Left lung (tissue), 10 donors: ENCODE measurements around the gene SEL1L3. TPM values are rescaled to one million over a fixed set of nuclear protein-coding genes. Genes with fewer than 3 reads are reported as not detected.

ENCODE experiments used
- ATAC-seq: fragments of 200-7000 bp; cut with Tn5 transposase; one replicate; pipeline ENCODE4 v1.9.1; 2020; ENCODE audit warnings: moderate library complexity
- DNase-seq, 4 donors: peaks; one replicate each; pipeline ENCODE4 v3.0.0-alpha.2; 2013 to 2020
- H3K27ac ChIP-seq, 2 donors: fragments of 200-600 bp; sonication (generic) in 1 of 2; one replicate each; pipeline versions ENCODE4 v1.5.0 to v1.8.0; 2020 to 2021
- H3K27me3 ChIP-seq, 2 donors: fragments of 200-600 bp; sonication (generic) in 1 of 2; one replicate each; pipeline versions ENCODE4 v1.5.0 to v1.8.0; 2020 to 2021
- H3K36me3 ChIP-seq, 2 donors: fragments of 200-600 bp; sonication (generic) in 1 of 2; one replicate each; pipeline versions ENCODE4 v1.5.0 to v1.8.0; 2020 to 2021
- H3K4me1 ChIP-seq, 2 donors: fragments of 200-600 bp; one replicate each; pipeline ENCODE4 v1.8.0; 2021
- H3K4me3 ChIP-seq, 2 donors: fragments of 200-600 bp; sonication (generic) in 1 of 2; one replicate each; pipeline versions ENCODE4 v1.5.0 to v1.8.0; 2020 to 2021; ENCODE audit warnings: mild to moderate bottlenecking in 1 of 2
- H3K9me3 ChIP-seq, 2 donors: fragments of 200-600 bp; sonication (generic) in 1 of 2; one replicate each; pipeline versions ENCODE4 v1.5.0 to v1.8.0; 2020 to 2021
- CTCF ChIP-seq, 2 donors: fragments of 200-600 bp; sonication (generic) in 1 of 2; IDR thresholded peaks; one replicate each; pipeline versions ENCODE4 v1.5.0 to v1.8.0; 2021; ENCODE audit warnings: antibody characterized with exemption in 2 of 2
- intact Hi-C, 2 donors: fragments of 100-400 bp; cut with DNase I; formaldehyde crosslinking; loops; one replicate each; pipeline versions ENCODE4 v1.11.2 to v1.14.2; 2022
- polyA plus RNA-seq, 6 donors: library from polyadenylated mRNA; unstranded; fragments of 120-200 nt; gene quantifications; one replicate each; pipeline ENCODE4 v1.2.1, GENCODE V29; 2013; ENCODE audit not compliant: insufficient read length in 6 of 6
- total RNA-seq, 2 donors: library from RNA; stranded (reverse); fragmentation: NEBNext Ultra II Directional; extraction: Animal tissue kit (Norgen Biotek cat#: 25700); gene quantifications; one replicate each; pipeline ENCODE4 v1.2.1, GENCODE V29; 2021
- donor health status: DM: no; HTN: yes; CAD: no.
- donor health status: DM: no; HTN: no; CAD: no.

SEL1L3 gene
- total and polyA plus RNA-seq, 8 donors, result 88.1 to 191 (median 114) TPM

- H3K4me1 ChIP-seq, result no peaks in the 10 kb centered on the region
- intact Hi-C loops, result no loop called here
- H3K36me3 ChIP-seq, result peaks cover 0 to 53% of the 10 kb centered on the region in 2 donors
- ATAC-seq (no peak), DNase-seq (no peak)
- no peak overlapping the region for H3K4me3 ChIP-seq
- H3K9me3 ChIP-seq, result no peaks in the 10 kb centered on the region
- no peak for TF ChIP-seq CTCF (IDR thresholded peaks at IDR 0.05)
- no peak overlapping the region for H3K27ac ChIP-seq
- no peaks in the 10 kb centered on the region for H3K27me3 ChIP-seq
Measured at GRCh38 chr4:25801594-25801993, 61.2 kb downstream of the SEL1L3 start.

GRCh38 chr4:25800245-25800644 lies 62.5 kb downstream of the SEL1L3 start:
- H3K4me1 ChIP-seq, result no peaks in the 10 kb centered on the region
- H3K9me3 ChIP-seq, result no peaks in the 10 kb centered on the region
- ATAC-seq, result no peak
- DNase-seq, result no peak
- no peak for TF ChIP-seq CTCF (IDR thresholded peaks at IDR 0.05)
- H3K27me3 ChIP-seq, result no peaks in the 10 kb centered on the region
- H3K36me3 ChIP-seq, result peaks cover 0 to 63% of the 10 kb centered on the region in 2 donors
- no peak overlapping the region for H3K4me3 ChIP-seq
- intact Hi-C loops, result no loop called here
- no peak overlapping the region for H3K27ac ChIP-seq

GRCh38 chr4:25799522-25799921 lies 63.3 kb downstream of the SEL1L3 start:
- no peak for TF ChIP-seq CTCF (IDR thresholded peaks at IDR 0.05)
- no peak for DNase-seq
- no peak for ATAC-seq
- intact Hi-C loops, result no loop called here
- no peaks in the 10 kb centered on the region for H3K27me3 ChIP-seq
- peaks cover 0 to 63% of the 10 kb centered on the region in 2 donors for H3K36me3 ChIP-seq
- no peaks in the 10 kb centered on the region for H3K9me3 ChIP-seq
- H3K27ac ChIP-seq, result no peak overlapping the region
- H3K4me1 ChIP-seq, result no peaks in the 10 kb centered on the region
- H3K4me3 ChIP-seq, result no peak overlapping the region

- Histone ChIP-seq H3K36me3 (peaks cover 0 to 40% of the 10 kb centered on the region in 2 donors), H3K4me1 (no peaks in the 10 kb centered on the region), H3K27me3 (no peaks in the 10 kb centered on the region), H3K4me3 (no peak overlapping the region), H3K27ac (no peak overlapping the region), H3K9me3 (no peaks in the 10 kb centered on the region)
- no peak for TF ChIP-seq CTCF (IDR thresholded peaks at IDR 0.05)
- intact Hi-C loops, result no loop called here
- ATAC-seq (no peak), DNase-seq (no peak)
Measured at GRCh38 chr4:25797136-25797535, 65.7 kb downstream of the SEL1L3 start.

GRCh38 chr4:25795566-25796454 lies 67.0 kb downstream of the SEL1L3 start:
- no peak overlapping the region for H3K27ac ChIP-seq
- H3K9me3 ChIP-seq, result no peaks in the 10 kb centered on the region
- DNase-seq (no peak), ATAC-seq (no peak)
- H3K4me3 ChIP-seq, result no peak overlapping the region
- no peaks in the 10 kb centered on the region for H3K4me1 ChIP-seq
- intact Hi-C loops, result no loop called here
- TF ChIP-seq CTCF (IDR thresholded peaks at IDR 0.05), result no peak
- H3K36me3 ChIP-seq, result peaks cover 0 to 34% of the 10 kb centered on the region in 2 donors
- H3K27me3 ChIP-seq, result no peaks in the 10 kb centered on the region
